GM21528 (cell line): Measurements from ENCODE around the gene ANAPC16.
A peak's percentile ranks its signal among the peaks of the same experiment; 100 is the strongest.
"Not testable (repeated sequence)": the region's sequence is repeated elsewhere in the genome, so short reads cannot be mapped to it uniquely, and the experiment has no call there.

Source experiments
- ATAC-seq: cut with Tn5 transposase; IDR thresholded peaks from one replicate; pipeline ENCODE4 v1.9.1; 2021; ENCODE audit warnings: mild to moderate bottlenecking, moderate library complexity; ENCODE audit not compliant: unreplicated experiment, low FRiP score

ANAPC16 gene

DNA sequence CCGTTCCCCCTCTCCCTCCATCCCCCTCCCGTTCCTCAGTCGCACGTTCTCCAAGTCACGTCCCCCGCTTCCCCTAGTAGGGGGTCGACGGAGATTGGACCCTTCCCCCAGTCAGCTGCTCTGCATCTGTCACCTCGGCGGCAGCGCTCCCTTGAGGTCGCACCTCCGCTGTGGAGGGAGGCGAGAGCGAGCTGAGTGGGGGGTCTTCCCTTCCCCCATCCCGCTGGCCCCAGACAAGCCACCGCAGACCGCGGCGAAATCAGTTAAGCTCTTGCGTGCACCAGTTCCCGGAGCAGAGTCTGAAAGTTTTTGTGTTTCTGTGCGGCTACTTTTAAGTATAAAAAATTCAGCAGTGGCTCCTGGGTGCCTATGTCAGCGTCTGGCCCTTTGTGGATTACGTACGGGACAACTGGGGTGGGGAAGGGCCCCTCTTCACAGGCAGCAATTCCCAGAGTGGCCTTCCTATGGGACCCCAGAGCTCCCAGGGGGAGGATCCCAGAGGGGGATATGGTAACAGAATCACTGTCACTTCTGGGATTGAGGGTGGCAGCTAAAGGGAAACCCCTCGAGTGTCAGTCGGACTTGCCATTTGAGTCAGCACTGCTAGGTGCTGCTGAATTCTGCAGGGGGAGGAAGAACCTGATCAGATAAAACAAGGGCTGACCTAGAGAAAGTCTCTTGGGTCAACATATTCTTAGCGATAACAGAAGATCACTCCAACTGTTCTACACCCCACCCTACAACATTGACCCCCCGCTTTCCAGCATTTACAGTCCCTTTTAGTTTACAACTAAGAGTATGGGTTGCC lies 45.4 kb downstream of the ANAPC16 start:
- peak; percentile 51 for ATAC-seq

- ATAC-seq = peak; percentile 15
Observed at GRCh38 chr10:72261784-72262404, 46.1 kb downstream of the ANAPC16 start.

GRCh38 chr10:72263613-72264241 lies 47.9 kb downstream of the ANAPC16 start:
- no peak for ATAC-seq

DNA sequence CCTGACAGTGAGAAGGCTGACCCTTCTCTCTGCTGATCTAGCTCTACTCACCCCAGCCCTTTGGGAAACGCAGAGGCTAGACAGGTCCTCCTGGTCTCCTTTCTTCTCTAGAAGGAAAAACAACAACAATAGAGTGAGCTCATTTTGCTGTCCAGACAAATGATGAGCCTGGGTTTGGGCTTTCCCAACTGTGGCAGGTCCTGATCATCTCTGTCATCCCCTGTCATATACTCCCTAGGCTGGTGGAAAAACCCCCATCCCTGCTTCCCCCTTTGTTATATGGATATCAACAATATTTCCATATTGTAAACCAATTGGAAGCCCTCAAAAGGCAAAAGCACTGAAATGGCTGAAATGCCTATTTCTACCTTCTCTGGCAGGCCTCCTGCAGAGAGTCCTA lies 48.7 kb downstream of the ANAPC16 start:
- no peak for ATAC-seq

- no peak for ATAC-seq
Observed at GRCh38 chr10:72265508-72265907, 49.7 kb downstream of the ANAPC16 start.

GRCh38 chr10:72265990-72266865 lies 50.4 kb downstream of the ANAPC16 start:
- no peak for ATAC-seq

GRCh38 chr10:72267381-72267780 lies 51.6 kb downstream of the ANAPC16 start:
- ATAC-seq = no peak

DNA sequence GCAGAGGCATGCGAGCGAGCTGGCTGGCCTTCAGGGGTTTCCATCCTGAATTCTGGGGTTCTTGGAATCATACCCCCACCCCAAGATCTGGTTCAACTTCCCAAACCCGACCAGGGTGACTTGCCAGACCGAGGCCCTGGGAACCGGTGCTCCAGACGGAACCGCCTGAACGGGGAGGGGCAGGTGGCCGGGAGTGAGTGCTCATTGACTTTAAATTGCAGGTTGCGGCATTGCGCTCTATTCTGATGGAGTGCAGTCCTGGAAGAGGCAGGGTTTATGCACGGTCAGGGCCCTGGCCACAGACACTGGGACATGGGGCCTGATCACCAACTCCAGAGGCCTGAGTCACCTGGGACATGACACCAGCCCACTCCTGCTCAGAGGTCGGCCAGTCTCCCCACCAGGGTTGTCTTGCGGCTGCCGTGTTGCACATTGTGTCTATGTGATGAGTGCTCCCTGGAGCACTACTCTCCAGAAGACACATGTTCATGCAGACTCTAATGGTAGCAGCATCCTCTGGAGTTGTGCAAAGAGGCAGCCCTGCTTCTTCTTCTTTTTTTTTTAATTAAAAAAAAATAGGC lies 52.1 kb downstream of the ANAPC16 start:
- no peak for ATAC-seq

DNA sequence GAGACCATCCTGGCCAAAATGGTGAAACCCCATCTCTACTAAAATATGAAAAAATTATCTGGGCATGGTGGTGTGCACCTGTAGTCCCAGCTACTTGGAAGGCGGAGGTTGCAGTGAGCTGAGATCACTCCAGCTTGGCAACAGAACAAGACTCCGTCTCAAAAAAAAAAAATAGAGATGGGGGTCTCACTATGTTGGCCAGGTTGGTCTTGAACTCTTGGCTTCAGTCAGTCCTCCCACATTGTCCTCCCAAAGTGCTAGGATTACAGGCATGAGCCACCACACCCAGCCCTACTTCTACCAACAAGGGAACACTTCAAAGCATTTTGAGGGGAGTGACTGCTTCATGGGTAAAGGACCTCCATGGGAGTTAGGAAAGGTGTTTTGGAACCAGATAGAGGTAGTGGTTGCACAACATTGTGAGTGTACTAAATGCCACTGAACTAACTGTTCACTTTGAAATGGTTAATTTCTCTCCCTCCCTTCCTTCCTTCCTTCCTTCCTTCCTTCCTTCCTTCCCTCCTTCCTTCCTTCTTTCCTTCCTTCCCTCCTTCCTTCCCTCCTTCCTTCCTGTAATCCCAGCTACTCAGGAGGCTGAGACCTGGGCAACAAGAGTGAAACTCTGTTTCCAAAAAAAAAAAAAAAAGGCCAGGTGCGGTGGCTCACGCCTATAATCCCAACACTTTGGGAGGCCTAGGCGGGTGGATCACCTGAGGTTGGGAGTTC lies 52.8 kb downstream of the ANAPC16 start:
- not testable (repeated sequence) for ATAC-seq

- no peak for ATAC-seq
Observed at GRCh38 chr10:72270607-72271281, 54.9 kb downstream of the ANAPC16 start.

GRCh38 chr10:72272689-72273409 lies 57.0 kb downstream of the ANAPC16 start:
- ATAC-seq = peak; percentile 30

DNA sequence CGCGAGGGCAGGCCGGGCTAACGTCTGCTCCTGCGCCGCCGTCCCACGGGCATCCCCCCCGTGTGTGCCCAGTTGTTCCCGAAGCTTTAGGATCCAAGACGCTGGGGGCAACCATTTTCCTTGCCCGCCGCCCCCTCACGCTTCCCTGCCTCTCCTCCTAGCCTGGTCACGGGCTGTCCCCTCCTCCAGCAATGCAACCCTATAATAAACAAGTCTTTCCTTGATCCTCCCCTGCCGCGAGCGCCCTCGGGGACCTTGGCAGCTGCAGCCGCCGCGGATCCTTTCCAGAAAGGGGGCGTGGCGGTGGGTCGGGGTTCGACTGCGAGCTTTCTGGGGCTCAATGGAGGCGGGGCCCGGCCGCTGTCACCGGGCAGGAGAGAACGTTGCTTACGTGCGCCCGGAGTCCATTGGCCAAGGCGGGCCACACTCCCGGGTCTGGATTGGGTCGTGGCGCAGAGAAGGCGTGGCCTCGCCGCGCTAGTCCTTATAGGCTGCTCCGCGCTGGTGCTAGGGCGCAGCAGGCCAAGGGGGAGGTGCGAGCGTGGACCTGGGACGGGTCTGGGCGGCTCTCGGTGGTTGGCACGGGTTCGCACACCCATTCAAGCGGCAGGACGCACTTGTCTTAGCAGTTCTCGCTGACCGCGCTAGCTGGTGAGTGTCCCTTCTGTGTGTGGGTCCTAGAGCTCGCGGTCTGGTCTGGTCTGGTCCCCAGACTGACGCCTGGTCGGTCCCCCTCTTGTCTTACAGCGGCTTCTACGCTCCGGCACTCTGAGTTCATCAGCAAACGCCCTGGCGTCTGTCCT lies 57.8 kb downstream of the ANAPC16 start, which contains the start of gene DDIT4:
Gene DDIT4, plus strand, starts transcription at position 515 of the 803 bp plus-strand sequence. CDS start 293 bp downstream, outside the sequence.
- peak; percentile 81 for ATAC-seq

- peak; percentile 4 for ATAC-seq
Observed at GRCh38 chr10:72274213-72274729, 58.5 kb downstream of the ANAPC16 start.

DNA sequence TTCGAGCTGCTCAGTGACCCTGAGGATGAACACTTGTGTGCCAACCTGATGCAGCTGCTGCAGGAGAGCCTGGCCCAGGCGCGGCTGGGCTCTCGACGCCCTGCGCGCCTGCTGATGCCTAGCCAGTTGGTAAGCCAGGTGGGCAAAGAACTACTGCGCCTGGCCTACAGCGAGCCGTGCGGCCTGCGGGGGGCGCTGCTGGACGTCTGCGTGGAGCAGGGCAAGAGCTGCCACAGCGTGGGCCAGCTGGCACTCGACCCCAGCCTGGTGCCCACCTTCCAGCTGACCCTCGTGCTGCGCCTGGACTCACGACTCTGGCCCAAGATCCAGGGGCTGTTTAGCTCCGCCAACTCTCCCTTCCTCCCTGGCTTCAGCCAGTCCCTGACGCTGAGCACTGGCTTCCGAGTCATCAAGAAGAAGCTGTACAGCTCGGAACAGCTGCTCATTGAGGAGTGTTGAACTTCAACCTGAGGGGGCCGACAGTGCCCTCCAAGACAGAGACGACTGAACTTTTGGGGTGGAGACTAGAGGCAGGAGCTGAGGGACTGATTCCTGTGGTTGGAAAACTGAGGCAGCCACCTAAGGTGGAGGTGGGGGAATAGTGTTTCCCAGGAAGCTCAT lies 59.0 kb downstream of the ANAPC16 start:
- no peak for ATAC-seq

GRCh38 chr10:72275351-72276012 lies 59.7 kb downstream of the ANAPC16 start:
- no peak for ATAC-seq

DNA sequence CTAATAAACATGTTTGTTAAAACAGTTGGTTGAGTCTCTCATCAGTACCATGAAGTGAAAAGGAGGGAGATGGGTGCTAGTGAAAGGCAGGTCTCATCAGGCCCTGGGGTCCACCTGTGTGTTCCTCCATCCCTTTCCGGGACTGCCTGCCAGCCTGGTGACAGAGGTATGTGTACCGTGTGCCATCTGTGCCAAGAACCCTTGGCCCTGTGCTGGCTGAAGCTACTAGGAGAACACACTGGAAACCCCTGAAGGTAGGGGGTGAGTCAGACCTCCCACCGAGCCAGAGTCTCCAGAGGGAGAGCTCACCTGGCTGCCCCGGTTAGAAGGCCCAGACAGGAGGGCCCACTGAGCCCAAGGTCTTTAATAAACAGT lies 60.2 kb downstream of the ANAPC16 start:
- ATAC-seq = no peak
